Measurements from ENCODE around the gene SIRT6.
"Not testable (repeated sequence)": the region's sequence is repeated elsewhere in the genome, so short reads cannot be mapped to it uniquely, and the experiment has no call there.

SIRT6 gene

GRCh38 chr19:4129050-4129449, 53.3 kb downstream of the SIRT6 start:
- not testable (repeated sequence) for DNase-seq

GRCh38 chr19:4127322-4127721, 55.0 kb downstream of the SIRT6 start:
- not testable (repeated sequence) for DNase-seq

- peak; percentile 47 for DNase-seq
Observed at GRCh38 chr19:4124638-4125037, 57.7 kb downstream of the SIRT6 start.

All from NCI-H2171 treated with DMSO at 0.1 percent for 48 hours (cell line).